ENCODE measurements around the gene TEX19. TPM values are rescaled to one million over a fixed set of nuclear protein-coding genes. Genes with fewer than 3 reads are reported as not detected.
"Not testable (repeated sequence)": the region's sequence is repeated elsewhere in the genome, so short reads cannot be mapped to it uniquely, and the experiment has no call there.

Gene TEX19
- total RNA-seq, 1 experiment from 2014 or later: not detected

DNA sequence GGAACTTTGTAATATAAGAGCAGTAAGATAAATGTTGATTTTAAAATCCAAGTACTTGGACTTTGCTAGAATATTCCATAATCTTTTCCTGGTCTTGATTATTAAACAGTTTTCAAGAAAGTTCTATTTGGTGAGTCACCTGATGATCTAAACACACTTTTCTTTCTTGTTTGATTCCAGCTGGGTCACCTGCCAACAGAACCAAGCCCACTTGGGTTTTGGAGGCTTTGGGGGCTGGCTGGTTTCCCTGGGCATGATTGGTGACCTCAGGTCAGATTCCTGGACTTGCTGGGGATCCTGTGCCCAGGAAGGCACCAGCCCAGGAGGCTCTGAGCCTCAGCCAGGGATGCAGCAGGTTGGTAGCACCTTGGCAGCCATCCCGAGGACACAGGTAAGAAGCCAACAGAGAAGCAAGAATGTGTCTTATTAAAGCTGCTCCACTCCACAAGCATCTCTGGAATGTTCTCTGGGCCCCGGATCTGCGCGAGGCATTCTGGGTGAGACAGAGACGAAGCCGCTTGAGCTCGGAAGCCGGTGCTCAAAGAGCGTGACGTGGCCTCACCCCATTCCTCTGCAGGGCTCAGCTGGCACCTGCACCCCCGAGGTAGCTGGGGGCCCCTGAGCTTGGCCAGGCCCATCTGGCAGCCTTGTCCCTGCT lies 3.1 kb upstream of the TEX19 start:
- TF ChIP-seq, protein P1, sequence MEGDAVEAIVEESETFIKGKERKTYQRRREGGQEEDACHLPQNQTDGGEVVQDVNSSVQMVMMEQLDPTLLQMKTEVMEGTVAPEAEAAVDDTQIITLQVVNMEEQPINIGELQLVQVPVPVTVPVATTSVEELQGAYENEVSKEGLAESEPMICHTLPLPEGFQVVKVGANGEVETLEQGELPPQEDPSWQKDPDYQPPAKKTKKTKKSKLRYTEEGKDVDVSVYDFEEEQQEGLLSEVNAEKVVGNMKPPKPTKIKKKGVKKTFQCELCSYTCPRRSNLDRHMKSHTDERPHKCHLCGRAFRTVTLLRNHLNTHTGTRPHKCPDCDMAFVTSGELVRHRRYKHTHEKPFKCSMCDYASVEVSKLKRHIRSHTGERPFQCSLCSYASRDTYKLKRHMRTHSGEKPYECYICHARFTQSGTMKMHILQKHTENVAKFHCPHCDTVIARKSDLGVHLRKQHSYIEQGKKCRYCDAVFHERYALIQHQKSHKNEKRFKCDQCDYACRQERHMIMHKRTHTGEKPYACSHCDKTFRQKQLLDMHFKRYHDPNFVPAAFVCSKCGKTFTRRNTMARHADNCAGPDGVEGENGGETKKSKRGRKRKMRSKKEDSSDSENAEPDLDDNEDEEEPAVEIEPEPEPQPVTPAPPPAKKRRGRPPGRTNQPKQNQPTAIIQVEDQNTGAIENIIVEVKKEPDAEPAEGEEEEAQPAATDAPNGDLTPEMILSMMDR (IDR thresholded peaks at IDR 0.05; ENCODE audit: unreplicated experiment): no peak
- intact Hi-C loops (cut with micrococcal nuclease; ENCODE audit: unreplicated experiment): no loop called here
- H3K27me3 Mint-ChIP-seq (ENCODE audit: unreplicated experiment): peaks cover 15% of the 10 kb centered on the region
- no peak for DNase-seq
- H3K27ac Mint-ChIP-seq (ENCODE audit: unreplicated experiment): no peak overlapping the region
- H3K4me1 Mint-ChIP-seq (ENCODE audit: low read depth, unreplicated experiment): peaks cover 9% of the 10 kb centered on the region
- no TSS peak for BruUV-seq (replicated peaks)
- CTCF ChIA-PET: interaction anchor here (0.6 kb wide), 1 partner anchor 33 kb away, joined by 3 read pairs; no protein-coding TSS in a partner anchor
- H3K36me3 Mint-ChIP-seq (ENCODE audit: insufficient read depth, unreplicated experiment): no peaks in the 10 kb centered on the region
- H3K4me3 Mint-ChIP-seq (ENCODE audit: low read depth, unreplicated experiment): no peak overlapping the region
- H3K9me3 Mint-ChIP-seq (ENCODE audit: low read depth, unreplicated experiment): no peaks in the 10 kb centered on the region

DNA sequence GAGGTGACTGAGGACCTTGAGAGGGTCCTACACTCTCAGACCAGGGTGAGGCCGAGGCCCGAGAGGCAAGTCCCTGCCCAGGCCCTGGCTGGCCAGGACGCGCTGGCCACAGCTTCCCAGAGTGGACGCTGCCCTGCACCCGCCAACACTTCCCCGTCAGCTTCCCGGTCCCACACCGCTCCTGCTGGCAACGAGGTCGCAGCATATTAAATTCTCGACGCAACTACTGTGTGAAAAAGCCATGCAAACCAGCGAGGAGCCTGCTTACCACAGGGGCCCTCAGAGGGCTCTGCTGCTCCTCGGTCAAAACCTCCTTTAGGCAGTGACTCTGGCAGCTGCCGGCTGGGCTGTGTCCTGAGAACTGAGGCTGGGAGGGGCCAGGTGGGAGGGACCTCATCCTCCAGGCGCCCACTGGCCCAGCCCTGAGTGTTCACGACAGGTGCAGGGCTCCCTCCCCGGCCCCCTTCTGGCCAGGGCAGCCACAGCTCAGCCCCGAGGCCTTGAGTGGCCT lies 2.1 kb upstream of the TEX19 start:
- CTCF ChIA-PET: no interaction called here
- intact Hi-C loops (cut with micrococcal nuclease; ENCODE audit: unreplicated experiment): no loop called here

DNA sequence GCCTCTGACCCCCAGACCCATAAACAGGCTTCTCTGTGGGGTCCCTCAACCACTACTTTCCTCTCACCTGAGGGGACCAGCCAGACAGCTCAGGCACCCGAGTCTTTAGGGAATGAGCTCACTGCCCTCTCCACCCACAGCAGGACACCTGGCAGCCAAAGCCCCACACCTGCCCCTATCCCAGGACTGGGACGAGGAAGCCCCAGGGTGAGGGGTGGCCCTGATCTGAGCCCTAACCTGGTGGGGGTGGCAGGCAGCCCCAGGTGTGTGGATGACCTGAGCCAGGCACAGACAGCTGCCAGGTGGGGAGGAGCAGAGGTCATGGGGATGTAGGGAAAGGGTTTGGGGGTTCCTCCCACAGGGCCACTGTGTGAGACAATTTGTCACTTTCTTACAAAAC lies 1.7 kb upstream of the TEX19 start:
- peaks cover 9% of the 10 kb centered on the region for H3K4me1 Mint-ChIP-seq (ENCODE audit: low read depth, unreplicated experiment)
- intact Hi-C loops (cut with micrococcal nuclease; ENCODE audit: unreplicated experiment): no loop called here
- peaks cover 27% of the 10 kb centered on the region for H3K27me3 Mint-ChIP-seq (ENCODE audit: unreplicated experiment)
- no peak for DNase-seq
- CTCF ChIA-PET: interaction anchor here (0.6 to 0.7 kb wide), 2 partner anchors 17 to 28 kb away, joined by 4 to 6 read pairs; no protein-coding TSS in a partner anchor
- no TSS peak for BruUV-seq (replicated peaks)
- no peak overlapping the region for H3K27ac Mint-ChIP-seq (ENCODE audit: unreplicated experiment)
- TF ChIP-seq, protein P1 (IDR thresholded peaks at IDR 0.05; ENCODE audit: unreplicated experiment): no peak
- H3K9me3 Mint-ChIP-seq (ENCODE audit: low read depth, unreplicated experiment): no peaks in the 10 kb centered on the region
- no peak overlapping the region for H3K4me3 Mint-ChIP-seq (ENCODE audit: low read depth, unreplicated experiment)
- no peaks in the 10 kb centered on the region for H3K36me3 Mint-ChIP-seq (ENCODE audit: insufficient read depth, unreplicated experiment)

More for the DNA sequence above, 2.1 kb upstream of the TEX19 start:
- no peaks in the 10 kb centered on the region for H3K9me3 Mint-ChIP-seq (ENCODE audit: low read depth, unreplicated experiment)
- TF ChIP-seq, protein P1 (IDR thresholded peaks at IDR 0.05; ENCODE audit: unreplicated experiment): no peak
- H3K27me3 Mint-ChIP-seq (ENCODE audit: unreplicated experiment): peaks cover 22% of the 10 kb centered on the region
- H3K4me1 Mint-ChIP-seq (ENCODE audit: low read depth, unreplicated experiment): peaks cover 9% of the 10 kb centered on the region
- H3K4me3 Mint-ChIP-seq (ENCODE audit: low read depth, unreplicated experiment): no peak overlapping the region
- H3K27ac Mint-ChIP-seq (ENCODE audit: unreplicated experiment): no peak overlapping the region
- no peak for DNase-seq
- no TSS peak for BruUV-seq (replicated peaks)
- no peaks in the 10 kb centered on the region for H3K36me3 Mint-ChIP-seq (ENCODE audit: insufficient read depth, unreplicated experiment)

DNA sequence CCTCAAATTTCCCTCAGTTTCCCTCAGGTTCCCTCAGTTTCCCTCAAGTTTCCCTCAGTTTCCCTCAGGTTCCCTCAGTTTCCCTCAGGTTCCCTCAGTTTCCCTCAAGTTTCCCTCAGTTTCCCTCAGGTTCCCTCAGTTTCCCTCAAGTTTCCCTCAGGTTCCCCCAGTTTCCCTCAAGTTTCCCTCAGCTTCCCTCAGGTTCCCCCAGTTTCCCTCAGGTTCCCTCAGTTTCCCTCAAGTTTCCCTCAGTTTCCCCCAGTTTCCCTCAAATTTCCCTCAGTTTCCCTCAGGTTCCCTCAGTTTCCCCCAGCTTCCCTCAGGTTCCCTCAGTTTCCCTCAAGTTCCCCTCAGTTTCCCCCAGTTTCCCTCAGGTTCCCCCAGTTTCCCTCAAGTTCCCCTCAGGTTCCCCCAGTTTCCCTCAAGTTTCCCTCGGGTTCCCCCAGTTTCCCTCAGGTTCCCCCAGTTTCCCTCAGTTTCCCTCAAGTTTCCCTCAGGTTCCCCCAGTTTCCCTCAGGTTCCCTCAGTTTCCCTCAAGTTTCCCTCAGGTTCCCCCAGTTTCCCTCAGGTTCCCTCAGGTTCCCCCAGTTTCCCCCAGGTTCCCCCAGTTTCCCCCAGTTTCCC lies 516 bp downstream of the TEX19 start:
- intact Hi-C loops (cut with micrococcal nuclease; ENCODE audit: unreplicated experiment); H3K4me1 Mint-ChIP-seq (ENCODE audit: low read depth, unreplicated experiment); DNase-seq; H3K27ac Mint-ChIP-seq (ENCODE audit: unreplicated experiment); H3K9me3 Mint-ChIP-seq (ENCODE audit: low read depth, unreplicated experiment); H3K4me3 Mint-ChIP-seq (ENCODE audit: low read depth, unreplicated experiment); H3K36me3 Mint-ChIP-seq (ENCODE audit: insufficient read depth, unreplicated experiment); BruUV-seq (replicated peaks): not testable (repeated sequence)
- CTCF ChIA-PET: interaction anchor here (0.6 kb wide), 1 partner anchor 9 kb away, joined by 6 read pairs; no protein-coding TSS in a partner anchor
- H3K27me3 Mint-ChIP-seq (ENCODE audit: unreplicated experiment): peaks cover 31% of the 10 kb centered on the region

All from Calu3 (cell line).